SK-N-SH (cell line): ENCODE results near the gene WDR49. TPM values are rescaled to one million over a fixed set of nuclear protein-coding genes. Genes with fewer than 3 reads are reported as not detected.

Experiments
- CTCF ChIA-PET: fragments of 300-600, 350-600 bp; formaldehyde crosslinking; extraction: SDS; loops from one replicate; lab custom pipeline; 2021; lab: Yijun Ruan, JAX
- POLR2A ChIA-PET: fragments of 350-600 bp; sonication (Branson Sonifier 250); formaldehyde crosslinking; extraction: SDS; loops from one replicate; lab custom pipeline; 2020; ENCODE audit warnings: antibody characterized with exemption, inconsistent platforms; lab: Yijun Ruan, JAX
- DNase-seq: peaks from one replicate; pipeline ENCODE4 v3.0.0; 2012
- H2AFZ ChIP-seq: fragments of 200-600 bp; sonication (generic); 2 replicates; pipeline ENCODE4 v1.8.1; 2016; ENCODE audit warnings: antibody characterized with exemption, mild to moderate bottlenecking, low read depth
- H3F3A ChIP-seq: fragments of 200-600 bp; sonication (generic); replicated peaks from 2 replicates; pipeline ENCODE3; 2016; ENCODE audit warnings: antibody characterized with exemption, mild to moderate bottlenecking; ENCODE audit not compliant: insufficient read depth
- H3K27ac ChIP-seq, 2 experiments: fragments of 200-500 bp in 1 of 2; fragments of 200-600 bp in 1 of 2; sonication (Bioruptor generic) in 1 of 2; sonication (generic), shearing (Covaris generic) in 1 of 2; 2 replicates each; pipeline versions ENCODE4 v1.5.1 to v1.6.1; 2014 to 2016; ENCODE audit warnings: low read depth in 2 of 2, inconsistent platforms in 1 of 2, low read length in 1 of 2, mild to moderate bottlenecking in 1 of 2, mixed read lengths in 1 of 2
- H3K27me3 ChIP-seq: fragments of 200-600 bp; sonication (generic), shearing (Covaris generic); 2 replicates; pipeline ENCODE4 v1.6.1; 2016; ENCODE audit warnings: mixed run types; ENCODE audit not compliant: insufficient read depth
- H3K36me3 ChIP-seq, 2 experiments: fragments of 200-500 bp in 1 of 2; fragments of 200-600 bp in 1 of 2; sonication (Bioruptor generic) in 1 of 2; sonication (generic) in 1 of 2; replicated peaks in 1 of 2; 2 replicates each; pipeline versions ENCODE3 to v1.5.1; 2014 to 2016; ENCODE audit warnings: low read length in 1 of 2, mild to moderate bottlenecking in 1 of 2; ENCODE audit not compliant: insufficient read depth in 2 of 2, control insufficient read depth in 1 of 2
- H3K4me1 ChIP-seq, 2 experiments: fragments of 200-500 bp in 1 of 2; fragments of 200-600 bp in 1 of 2; sonication (Bioruptor generic) in 1 of 2; sonication (generic), shearing (Covaris generic) in 1 of 2; 2 replicates each; pipeline versions ENCODE4 v1.5.1 to v1.6.1; 2014 to 2016; ENCODE audit warnings: low read depth in 1 of 2, low read length in 1 of 2, mixed run types in 1 of 2; ENCODE audit not compliant: insufficient read depth in 2 of 2, control insufficient read depth in 1 of 2
- H3K4me2 ChIP-seq: fragments of 200-600 bp; sonication (generic), shearing (Covaris generic); 2 replicates; pipeline ENCODE4 v1.6.1; 2017; ENCODE audit warnings: mixed run types
- H3K4me3 ChIP-seq, 2 experiments: fragments of 200-500 bp in 1 of 2; fragments of 200-600 bp in 1 of 2; sonication (Bioruptor generic) in 1 of 2; sonication (generic), shearing (Covaris generic) in 1 of 2; 2 replicates each; pipeline versions ENCODE4 v1.5.1 to v1.8.1; 2014 to 2016; ENCODE audit warnings: low read depth in 2 of 2, inconsistent platforms in 1 of 2, low read length in 1 of 2, mild to moderate bottlenecking in 1 of 2, mixed read lengths in 1 of 2, moderate library complexity in 1 of 2
- H3K79me2 ChIP-seq: fragments of 200-600 bp; sonication (generic); 2 replicates; pipeline ENCODE4 v1.8.1; 2017; ENCODE audit warnings: mild to moderate bottlenecking; ENCODE audit not compliant: insufficient read depth
- H3K9ac ChIP-seq: fragments of 200-600 bp; sonication (generic); 2 replicates; pipeline ENCODE4 v1.6.1; 2017; ENCODE audit warnings: mixed run types
- H3K9me2 ChIP-seq: fragments of 200-600 bp; sonication (generic); 2 replicates; pipeline ENCODE4 v1.6.1; 2017; ENCODE audit warnings: mixed run types
- H3K9me3 ChIP-seq: fragments of 200-600 bp; sonication (generic); 2 replicates; pipeline ENCODE4 v1.6.1; 2017; ENCODE audit warnings: mixed run types, mild to moderate bottlenecking, moderate library complexity
- H4K20me1 ChIP-seq: fragments of 200-600 bp; sonication (generic); 2 replicates; pipeline ENCODE4 v1.6.1; 2017; ENCODE audit warnings: mild to moderate bottlenecking, mixed run types; ENCODE audit not compliant: insufficient read depth
- EZH2phosphoT487 ChIP-seq: fragments of 200-600 bp; sonication (generic); IDR thresholded peaks from 2 replicates; pipeline ENCODE4 v1.6.1; 2017; ENCODE audit warnings: low read depth, mixed run types, mild to moderate bottlenecking, antibody characterized with exemption, moderate library complexity, borderline replicate concordance
- MAX ChIP-seq: IDR thresholded peaks from 2 replicates; pipeline ENCODE4 v1.4.0; 2012; ENCODE audit warnings: low read depth
- MXI1 ChIP-seq: IDR thresholded peaks from 2 replicates; pipeline ENCODE4 v1.6.1; 2012; ENCODE audit warnings: mild to moderate bottlenecking, low read depth, low read length, improper control_type of control experiment
- NRF1 ChIP-seq: IDR thresholded peaks from 2 replicates; pipeline ENCODE4 v1.6.1; 2012; ENCODE audit warnings: low read depth, mild to moderate bottlenecking, low read length
- PBX3 ChIP-seq: IDR thresholded peaks from 2 replicates; pipeline ENCODE4; 2012
- POLR2AphosphoS5 ChIP-seq: IDR thresholded peaks from 2 replicates; pipeline ENCODE4 v1.6.1; 2012; ENCODE audit warnings: low read depth, low read length
- RAD21 ChIP-seq: IDR thresholded peaks from 2 replicates; pipeline ENCODE4 v1.6.1; 2012; ENCODE audit warnings: mild to moderate bottlenecking, low read length
- RCOR1 ChIP-seq: fragments of 150-350 bp; IDR thresholded peaks from 2 replicates; pipeline ENCODE4 v1.6.1; 2017; ENCODE audit warnings: antibody characterized with exemption, low read length
- RFX5 ChIP-seq: IDR thresholded peaks from 2 replicates; pipeline ENCODE4 v1.6.1; 2012; ENCODE audit warnings: mild to moderate bottlenecking, improper control_type of control experiment, low read length
- RXRA ChIP-seq: IDR thresholded peaks from 2 replicates; pipeline ENCODE4 v1.4.0; 2012; ENCODE audit warnings: low read depth, mild to moderate bottlenecking, borderline replicate concordance
- SIN3A ChIP-seq: IDR thresholded peaks from 2 replicates; pipeline ENCODE4 v1.6.1; 2012; ENCODE audit warnings: low read depth, mild to moderate bottlenecking, low read length, moderate library complexity, borderline replicate concordance
- TAF1 ChIP-seq: IDR thresholded peaks from 2 replicates; pipeline ENCODE4 v1.6.1; 2012; ENCODE audit warnings: low read depth, mild to moderate bottlenecking, low read length, moderate library complexity, borderline replicate concordance
- TCF12 ChIP-seq: IDR thresholded peaks from 2 replicates; pipeline ENCODE4 v1.4.0; 2012
- WGBS: methylation state at CpG from one replicate; pipeline ENCODE4 v1.1.6; 2017; ENCODE audit warnings: low lambda C conversion rate; 5-methylcytosine and 5-hydroxymethylcytosine counted together
- polyA plus RNA-seq, 3 experiments: library from polyadenylated mRNA; depleted of rRNA; stranded (reverse); fragments of >200 nt; gene quantifications; 2 replicates each; pipeline ENCODE4 v1.2.3, GENCODE V29; 2012
- TF ChIP-seq, protein P1 (sequence below): fragments of 200-600 bp; sonication (generic); IDR thresholded peaks from 2 replicates; pipeline ENCODE4 v1.6.1; 2017; ENCODE audit warnings: antibody characterized with exemption, mild to moderate bottlenecking, moderate library complexity
- TF ChIP-seq, protein P2 (sequence below): IDR thresholded peaks from 2 replicates; pipeline ENCODE4 v1.4.0; 2012; ENCODE audit warnings: low read depth, borderline replicate concordance

Gene WDR49
- polyA plus RNA-seq, 1 of the 3 experiments (the other 2 are of a cell fraction): not detected

DNA sequence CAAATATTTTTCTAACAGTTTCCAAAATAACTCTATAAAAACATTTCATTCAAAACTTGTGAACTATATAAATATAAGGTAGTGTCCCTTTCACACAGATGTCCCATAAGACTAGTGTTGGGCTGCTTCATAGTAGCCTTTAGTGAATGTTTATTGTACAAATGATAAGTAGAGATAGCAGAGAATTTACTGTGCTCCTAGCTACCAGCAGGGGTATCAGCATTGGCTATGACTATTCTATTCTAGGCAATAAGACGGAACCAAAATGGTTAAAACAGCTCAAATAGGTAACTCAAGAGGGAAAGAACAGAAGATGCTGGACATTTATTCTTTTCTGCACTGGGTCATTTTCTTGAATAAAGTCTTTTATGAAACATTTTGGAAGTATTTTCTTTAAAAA is 202.5 kb downstream of the WDR49 start:
- Histone ChIP-seq H3K27me3 (0 out of 2 replicates have a peak, but pooled peaks cover 3% of the 10 kb centered on the region), H3K4me2 (no peak overlapping the region), H2AFZ (no peak overlapping the region), H4K20me1 (no peaks in the 10 kb centered on the region), H3F3A (no peaks in the 10 kb centered on the region), H3K9me2 (no peaks in the 10 kb centered on the region), H3K9me3 (no peaks in the 10 kb centered on the region), H3K36me3 (no peaks in the 10 kb centered on the region), H3K4me1 (no peaks in the 10 kb centered on the region), H3K27ac (no peak overlapping the region), H3K79me2 (no peaks in the 10 kb centered on the region), H3K9ac (no peak overlapping the region), H3K4me3 (no peak overlapping the region)
- DNase-seq: no peak
- no peak for TF ChIP-seq POLR2AphosphoS5
- WGBS: 0% methylated on average over 1 of the region's 1 CpG
- CTCF ChIA-PET: no interaction called here
- POLR2A ChIA-PET: no interaction called here

DNA sequence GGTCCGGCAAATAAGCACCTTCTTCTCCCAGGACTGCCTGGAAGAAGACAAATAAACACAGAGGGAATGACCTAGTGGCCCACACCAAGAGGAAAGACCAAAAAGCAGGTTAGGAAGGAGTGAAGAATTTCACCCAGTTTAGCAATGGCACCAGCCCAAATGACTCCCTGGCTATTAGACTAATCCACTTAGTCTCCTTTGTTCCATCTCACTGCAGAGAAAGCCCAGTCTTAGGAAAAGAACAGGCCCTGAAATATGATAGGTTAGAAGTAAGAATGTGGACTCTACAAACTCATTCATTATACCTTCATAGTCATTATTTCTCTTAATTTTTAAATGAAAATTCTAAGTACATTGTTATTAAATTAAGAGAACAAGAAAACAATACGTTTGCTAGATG is 203.1 kb downstream of the WDR49 start:
- WGBS: 9% methylated on average over 2 of the region's 2 CpGs
- Histone ChIP-seq H3K9me3 (no peaks in the 10 kb centered on the region), H2AFZ (no peak overlapping the region), H3K36me3 (no peaks in the 10 kb centered on the region), H3K9ac (no peak overlapping the region), H3K4me2 (no peak overlapping the region), H3K9me2 (no peaks in the 10 kb centered on the region), H4K20me1 (no peaks in the 10 kb centered on the region), H3K27ac (no peak overlapping the region), H3K27me3 (0 out of 2 replicates have a peak, but pooled peaks cover 3% of the 10 kb centered on the region), H3K4me3 (no peak overlapping the region), H3F3A (no peaks in the 10 kb centered on the region), H3K4me1 (no peaks in the 10 kb centered on the region), H3K79me2 (no peaks in the 10 kb centered on the region)
- TF ChIP-seq RAD21 (no peak), RFX5 (no peak), SIN3A (no peak), MAX (no peak), MXI1 (no peak), RCOR1 (no peak), NRF1 (no peak), EZH2phosphoT487 (no peak), TAF1 (no peak), RXRA (no peak), POLR2AphosphoS5 (no peak), TCF12 (no peak), PBX3 (no peak)
- TF ChIP-seq, protein P1, sequence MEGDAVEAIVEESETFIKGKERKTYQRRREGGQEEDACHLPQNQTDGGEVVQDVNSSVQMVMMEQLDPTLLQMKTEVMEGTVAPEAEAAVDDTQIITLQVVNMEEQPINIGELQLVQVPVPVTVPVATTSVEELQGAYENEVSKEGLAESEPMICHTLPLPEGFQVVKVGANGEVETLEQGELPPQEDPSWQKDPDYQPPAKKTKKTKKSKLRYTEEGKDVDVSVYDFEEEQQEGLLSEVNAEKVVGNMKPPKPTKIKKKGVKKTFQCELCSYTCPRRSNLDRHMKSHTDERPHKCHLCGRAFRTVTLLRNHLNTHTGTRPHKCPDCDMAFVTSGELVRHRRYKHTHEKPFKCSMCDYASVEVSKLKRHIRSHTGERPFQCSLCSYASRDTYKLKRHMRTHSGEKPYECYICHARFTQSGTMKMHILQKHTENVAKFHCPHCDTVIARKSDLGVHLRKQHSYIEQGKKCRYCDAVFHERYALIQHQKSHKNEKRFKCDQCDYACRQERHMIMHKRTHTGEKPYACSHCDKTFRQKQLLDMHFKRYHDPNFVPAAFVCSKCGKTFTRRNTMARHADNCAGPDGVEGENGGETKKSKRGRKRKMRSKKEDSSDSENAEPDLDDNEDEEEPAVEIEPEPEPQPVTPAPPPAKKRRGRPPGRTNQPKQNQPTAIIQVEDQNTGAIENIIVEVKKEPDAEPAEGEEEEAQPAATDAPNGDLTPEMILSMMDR: no peak
- TF ChIP-seq, protein P2, sequence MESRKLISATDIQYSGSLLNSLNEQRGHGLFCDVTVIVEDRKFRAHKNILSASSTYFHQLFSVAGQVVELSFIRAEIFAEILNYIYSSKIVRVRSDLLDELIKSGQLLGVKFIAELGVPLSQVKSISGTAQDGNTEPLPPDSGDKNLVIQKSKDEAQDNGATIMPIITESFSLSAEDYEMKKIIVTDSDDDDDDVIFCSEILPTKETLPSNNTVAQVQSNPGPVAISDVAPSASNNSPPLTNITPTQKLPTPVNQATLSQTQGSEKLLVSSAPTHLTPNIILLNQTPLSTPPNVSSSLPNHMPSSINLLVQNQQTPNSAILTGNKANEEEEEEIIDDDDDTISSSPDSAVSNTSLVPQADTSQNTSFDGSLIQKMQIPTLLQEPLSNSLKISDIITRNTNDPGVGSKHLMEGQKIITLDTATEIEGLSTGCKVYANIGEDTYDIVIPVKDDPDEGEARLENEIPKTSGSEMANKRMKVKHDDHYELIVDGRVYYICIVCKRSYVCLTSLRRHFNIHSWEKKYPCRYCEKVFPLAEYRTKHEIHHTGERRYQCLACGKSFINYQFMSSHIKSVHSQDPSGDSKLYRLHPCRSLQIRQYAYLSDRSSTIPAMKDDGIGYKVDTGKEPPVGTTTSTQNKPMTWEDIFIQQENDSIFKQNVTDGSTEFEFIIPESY: no peak
- ChIA-PET CTCF (no interaction called here), POLR2A (no interaction called here)
- no peak for DNase-seq
